Measurements from ENCODE around the gene NUDCD3.

GRCh38 chr7:44431091-44431608, 59.3 kb downstream of the NUDCD3 start:
- peak in 3 of 11 experiments; percentile 6 to 19 (median 18) for TF ChIP-seq CTCF (IDR thresholded peaks at IDR 0.05 in 8 of 11, conservative IDR thresholded peaks at IDR 0.05 in 3 of 11)
- no peak for TF ChIP-seq POLR2AphosphoS5 (IDR thresholded peaks at IDR 0.05)
- TF ChIP-seq POLR2A (IDR thresholded peaks at IDR 0.05), result no peak
